Vagina (tissue), 2 donors: ENCODE data around the gene CLIC3.

ENCODE experiments used
- CTCF ChIP-seq, 3 experiments: fragments of 450-650 bp in 2 of 3; fragments of 200-600 bp in 1 of 3; sonication (generic) in 1 of 3; IDR thresholded peaks; one replicate each; pipeline ENCODE4 v1.5.1; 2017 to 2019; ENCODE audit warnings: antibody characterized with exemption in 3 of 3, mild to moderate bottlenecking in 2 of 3, moderate library complexity in 2 of 3
- POLR2A ChIP-seq, 2 donors: fragments of 450-650 bp; IDR thresholded peaks; one replicate each; pipeline ENCODE4 v1.6.1; 2017; ENCODE audit warnings: antibody characterized with exemption in 2 of 2, mild to moderate bottlenecking in 2 of 2, moderate library complexity in 2 of 2

GRCh38 chr9:137001857-137002645 lies 5.7 kb upstream of the CLIC3 start:
- no peak for TF ChIP-seq POLR2A (IDR thresholded peaks at IDR 0.05)
- no peak for TF ChIP-seq CTCF (IDR thresholded peaks at IDR 0.05)
